DLD1 (cell line): ENCODE measurements around the gene WDR72.
"Not testable (repeated sequence)": the region's sequence is repeated elsewhere in the genome, so short reads cannot be mapped to it uniquely, and the experiment has no call there.

Experiments used
- in situ Hi-C: cut with HindIII; loops from 2 replicates; pipeline ENCODE4 v1.10.0; 2017; ENCODE audit warnings: low sequenced_read_pairs

WDR72 gene

GRCh38 chr15:53540626-53541300, 218.7 kb downstream of the WDR72 start:
- in situ Hi-C loops = not testable (repeated sequence)

DNA sequence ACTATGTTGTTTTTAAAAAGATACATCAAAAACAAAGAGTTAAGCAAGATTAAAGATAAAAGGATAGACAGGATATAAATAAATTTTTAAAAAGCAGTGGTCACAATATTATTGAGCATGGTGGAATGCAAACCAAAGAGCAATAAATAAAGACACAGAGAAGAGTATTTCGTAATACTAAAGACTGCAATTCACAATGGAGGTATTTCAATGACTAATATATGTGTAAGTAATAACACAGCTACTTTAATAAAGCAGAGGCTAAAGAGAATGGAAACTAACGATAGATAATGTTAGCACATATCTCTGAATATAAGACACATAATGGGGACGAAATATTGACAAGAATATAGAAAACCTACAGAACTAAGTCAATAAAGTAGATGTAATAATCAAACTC, 219.6 kb downstream of the WDR72 start:
- in situ Hi-C loops = no loop called here

GRCh38 chr15:53536479-53537120, 222.9 kb downstream of the WDR72 start:
- in situ Hi-C loops = no loop called here

DNA sequence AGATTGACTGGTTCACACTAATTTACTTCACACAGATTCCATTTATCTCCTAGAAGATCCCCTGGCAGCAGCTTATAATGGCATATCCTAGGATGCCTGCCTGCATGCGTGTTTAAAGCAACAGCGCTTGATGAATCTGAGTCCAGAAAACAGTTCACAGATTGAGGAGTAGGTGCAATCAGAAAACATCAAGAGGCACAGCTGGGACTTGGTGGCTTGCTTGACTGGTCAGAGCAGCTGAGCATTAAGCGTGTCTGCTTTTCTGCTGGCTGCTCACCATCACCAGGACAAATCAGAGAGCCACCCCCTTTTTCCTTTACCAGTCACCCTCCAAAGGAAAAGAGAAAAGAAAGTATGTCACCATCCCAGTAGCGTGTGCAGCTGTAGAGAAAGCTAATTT, 223.6 kb downstream of the WDR72 start:
- in situ Hi-C loops = no loop called here

DNA sequence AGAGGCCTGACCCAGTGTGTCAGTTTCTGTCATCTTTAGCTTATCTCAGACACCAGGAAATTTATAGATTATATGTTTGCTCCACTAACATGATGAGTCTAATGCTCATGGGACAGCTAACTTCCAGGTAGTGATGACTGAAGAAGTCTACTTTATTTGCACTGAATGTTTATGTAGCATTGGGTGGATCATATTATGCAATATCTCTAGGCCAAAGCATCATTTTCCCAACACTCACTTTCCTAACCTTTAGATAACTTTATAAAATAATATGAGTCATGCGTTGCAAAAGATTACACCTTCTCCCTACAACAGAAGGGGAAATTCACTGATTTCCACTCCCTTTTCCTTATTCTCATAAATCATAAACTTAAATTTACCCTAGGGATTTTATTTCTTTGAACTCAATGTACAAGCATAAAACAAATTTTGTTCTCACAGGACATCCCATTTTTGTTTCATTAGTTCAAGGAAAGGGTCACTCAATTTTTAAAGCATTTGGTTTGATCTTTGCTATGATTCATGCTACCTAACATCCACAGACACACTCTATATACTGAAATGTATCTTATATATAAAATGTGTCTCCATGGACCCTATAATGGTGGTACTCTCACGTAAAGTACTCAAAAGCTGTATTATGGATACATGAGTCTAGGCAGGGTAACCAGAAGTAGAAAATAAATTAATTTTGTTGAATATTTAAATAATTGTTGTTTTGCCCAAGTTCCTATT, 225.2 kb downstream of the WDR72 start:
- in situ Hi-C loops = no loop called here

DNA sequence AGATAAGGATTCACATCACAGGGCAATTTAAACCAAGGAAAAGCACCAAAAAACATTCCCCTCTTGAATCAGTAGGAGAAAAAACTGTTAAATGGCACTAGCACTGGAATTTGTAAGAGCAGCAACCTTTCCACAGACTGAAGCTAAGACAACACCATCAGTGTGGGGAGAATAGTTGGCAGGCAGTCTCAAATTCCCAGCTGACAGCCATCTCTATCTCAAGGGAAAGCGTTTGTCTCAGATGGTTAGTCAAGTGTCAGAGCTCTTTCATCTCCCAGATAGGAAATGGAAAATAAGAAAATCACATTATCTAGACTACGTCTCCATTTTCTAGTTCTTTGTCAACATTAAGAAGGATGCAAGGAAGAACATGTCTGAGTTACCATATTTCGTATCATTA, 228.7 kb downstream of the WDR72 start:
- in situ Hi-C loops = no loop called here

DNA sequence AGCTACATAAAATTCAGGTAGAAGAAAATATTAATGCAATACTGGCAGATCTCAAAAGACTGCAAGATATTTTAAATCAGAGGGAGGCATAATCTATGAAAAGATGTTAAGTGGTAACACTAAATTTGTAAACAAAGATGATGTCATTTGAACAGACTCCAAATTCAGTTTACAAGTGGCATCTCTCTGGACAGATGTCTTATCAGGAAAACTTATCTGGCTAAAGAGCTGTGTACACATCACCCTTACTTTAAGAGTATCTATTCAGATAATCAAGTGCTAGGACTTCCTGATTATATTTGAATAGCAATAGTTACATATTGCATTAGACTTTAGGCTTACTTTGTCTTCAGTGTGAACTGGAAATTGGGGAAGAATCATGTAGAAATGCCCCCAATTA, 231.5 kb downstream of the WDR72 start:
- in situ Hi-C loops = no loop called here

- in situ Hi-C loops = no loop called here
Observed at GRCh38 chr15:53525894-53526293, 233.6 kb downstream of the WDR72 start.

- in situ Hi-C loops = no loop called here
Observed at GRCh38 chr15:53522991-53523390, 236.5 kb downstream of the WDR72 start.

DNA sequence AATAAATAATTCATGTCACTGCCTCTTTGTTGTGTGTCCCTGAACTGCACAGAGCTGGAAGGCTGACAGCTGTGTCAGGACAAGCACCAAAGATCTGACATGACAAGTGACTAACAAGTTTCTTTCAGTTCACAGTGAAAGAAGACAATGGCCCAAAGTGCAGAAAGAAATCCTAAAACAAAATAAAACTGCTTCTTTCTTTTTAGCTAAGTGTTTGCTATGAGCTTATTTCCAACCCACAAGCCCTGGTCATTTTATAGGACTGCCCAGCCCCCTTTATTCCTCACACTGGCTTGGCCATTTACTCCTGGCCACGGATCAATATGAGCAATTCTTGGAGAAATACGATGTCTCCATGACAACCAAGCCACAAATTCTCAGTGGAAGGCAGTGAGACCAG, 238.5 kb downstream of the WDR72 start:
- in situ Hi-C loops = no loop called here

- in situ Hi-C loops = no loop called here
Observed at GRCh38 chr15:53513431-53513830, 246.0 kb downstream of the WDR72 start.

GRCh38 chr15:53512029-53512428, 247.4 kb downstream of the WDR72 start:
- in situ Hi-C loops = no loop called here

DNA sequence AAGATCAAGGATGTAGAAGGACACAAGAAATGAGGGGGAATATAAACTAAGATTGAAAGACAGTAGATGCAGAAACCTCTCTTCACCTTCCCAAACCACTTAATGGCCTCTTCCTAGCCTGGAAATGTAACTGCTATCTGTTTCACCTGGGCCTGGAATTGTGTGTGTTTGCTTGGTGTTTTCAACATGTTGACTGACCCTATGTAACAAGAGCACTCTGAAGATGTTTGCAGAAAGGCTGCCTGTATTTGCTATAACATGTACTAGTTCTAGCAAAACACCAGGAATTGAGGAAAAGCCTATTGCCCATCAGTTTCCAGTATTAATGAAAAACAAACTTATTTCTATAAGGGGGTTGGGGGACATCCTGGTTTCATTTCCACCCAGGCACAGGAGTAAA, 248.3 kb downstream of the WDR72 start:
- in situ Hi-C loops = no loop called here

GRCh38 chr15:53506370-53506769, 253.1 kb downstream of the WDR72 start:
- in situ Hi-C loops = no loop called here

DNA sequence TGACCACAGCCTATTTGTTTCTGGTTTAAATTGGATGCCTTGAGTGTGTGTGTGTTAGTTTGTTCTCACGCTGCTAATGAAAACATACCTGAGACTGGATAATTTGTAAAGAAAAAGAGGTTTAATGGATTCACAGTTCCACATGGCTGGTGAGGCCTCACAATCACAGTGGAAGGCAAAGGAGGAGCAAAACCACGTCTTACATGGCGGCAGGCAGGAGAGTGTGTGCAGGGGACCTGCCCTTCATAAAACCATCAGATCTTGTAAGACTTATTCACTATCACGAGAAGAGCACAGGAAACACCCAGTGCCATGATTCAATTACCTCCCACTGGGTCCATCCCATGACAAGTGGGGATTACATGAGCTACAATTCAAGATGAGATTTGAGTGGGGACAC, 260.5 kb downstream of the WDR72 start:
- in situ Hi-C loops = no loop called here

- in situ Hi-C loops = no loop called here
Observed at GRCh38 chr15:53490341-53490740, 269.1 kb downstream of the WDR72 start.

DNA sequence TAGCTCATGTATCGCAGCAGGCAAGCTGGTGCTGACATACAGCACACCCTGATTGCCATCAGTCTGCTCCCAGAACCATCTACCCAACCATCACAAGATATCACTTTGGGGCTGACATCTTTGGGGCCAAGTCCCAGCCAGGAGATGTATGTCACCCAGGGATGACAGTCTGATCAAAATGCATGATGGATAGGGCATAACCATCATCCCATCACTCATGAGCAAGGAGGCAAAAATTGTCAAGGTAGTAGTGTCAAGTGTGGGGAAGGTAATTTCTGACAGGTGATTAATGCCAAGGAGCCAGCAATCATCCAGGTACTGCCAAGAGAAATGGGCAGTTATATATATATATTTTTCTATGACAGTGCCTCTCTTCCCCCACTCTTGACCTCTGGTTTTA, 277.4 kb downstream of the WDR72 start:
- in situ Hi-C loops = no loop called here

DNA sequence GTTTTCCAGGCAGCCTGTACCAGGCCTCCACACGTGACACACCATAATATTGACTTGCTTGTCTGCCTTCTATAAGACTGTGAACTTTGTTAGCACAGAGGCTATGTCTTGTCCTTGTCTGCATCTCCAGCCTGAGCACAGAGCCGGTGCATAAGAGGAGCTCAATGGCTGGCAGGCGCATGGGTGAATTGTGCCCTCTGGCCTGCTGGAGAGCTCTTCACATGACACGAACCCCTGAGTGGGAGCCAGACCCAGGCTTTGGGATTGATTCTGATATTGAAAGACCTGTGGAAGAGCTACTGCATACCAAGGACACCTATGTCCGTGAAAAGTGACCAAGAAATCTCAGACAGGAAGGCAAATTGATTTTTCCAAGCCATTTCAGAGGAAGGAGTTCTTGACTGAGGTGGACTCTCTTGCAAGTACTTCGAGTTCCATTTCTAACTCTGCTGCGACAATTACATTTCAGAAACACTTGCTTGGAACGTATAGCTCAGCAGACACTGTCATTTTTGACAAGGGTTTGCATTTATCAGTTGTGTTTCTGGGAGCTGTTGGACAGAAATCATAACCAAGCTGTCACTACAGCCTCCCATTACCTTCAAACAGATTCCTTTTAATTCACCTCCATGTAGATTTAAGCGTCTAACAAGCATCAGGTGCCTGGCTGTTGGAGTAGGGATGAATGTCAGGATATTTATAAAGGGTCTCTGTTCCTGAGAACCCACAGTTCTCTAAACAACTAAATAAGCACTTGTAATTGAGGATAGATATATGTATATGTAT, 281.3 kb downstream of the WDR72 start:
- in situ Hi-C loops = no loop called here

- in situ Hi-C loops = no loop called here
Observed at GRCh38 chr15:53473886-53474285, 285.6 kb downstream of the WDR72 start.

DNA sequence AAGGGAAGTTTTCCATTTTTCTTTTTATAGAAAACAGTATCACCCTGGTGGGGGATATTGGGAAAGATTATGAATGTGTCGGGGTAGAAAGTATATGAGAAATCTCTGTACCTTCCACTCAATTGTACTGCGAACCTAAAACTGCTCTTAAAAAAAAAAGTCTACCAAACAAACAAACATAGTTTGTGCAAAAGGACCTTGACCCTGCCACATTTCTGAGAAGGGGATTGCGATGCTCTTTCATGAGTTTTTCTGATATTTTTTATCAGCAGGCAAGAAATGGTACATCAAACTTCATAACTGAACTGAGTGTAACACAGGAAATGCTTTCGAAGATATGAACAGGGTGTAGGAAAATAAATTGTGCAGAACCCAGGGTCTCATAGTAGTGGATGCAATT, 286.0 kb downstream of the WDR72 start:
- in situ Hi-C loops = no loop called here

GRCh38 chr15:53472883-53473282, 286.6 kb downstream of the WDR72 start:
- in situ Hi-C loops = no loop called here
